ENCODE data around the gene CDC14B.
"Not testable (repeated sequence)": the region's sequence is repeated elsewhere in the genome, so short reads cannot be mapped to it uniquely, and the experiment has no call there.

The CDC14B gene

GRCh38 chr9:96626912-96627311, 7.3 kb upstream of the CDC14B start:
- no peak for DNase-seq (ENCODE audit: low read depth in 2 of 2)

DNA sequence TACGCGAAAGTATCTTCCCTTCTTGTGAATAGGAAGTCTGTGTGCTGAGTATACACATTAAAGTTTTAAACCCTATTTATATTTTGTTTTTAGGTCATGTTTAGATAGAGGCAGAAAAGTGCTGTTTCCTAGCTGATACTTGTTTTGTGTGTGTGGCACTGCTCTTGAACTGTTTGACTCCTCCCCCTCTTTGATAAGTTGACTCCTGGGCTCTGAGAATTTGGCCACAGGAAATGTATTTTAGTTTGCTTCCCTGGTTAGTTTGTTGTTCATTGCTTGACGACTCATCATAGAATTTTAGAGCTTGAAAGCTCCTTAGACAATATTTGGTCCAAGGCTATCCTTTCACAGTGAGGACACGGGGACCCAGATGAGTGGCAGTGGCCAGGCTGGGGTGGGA, 2.0 kb upstream of the CDC14B start:
- no peak for DNase-seq (ENCODE audit: low read depth in 2 of 2)

GRCh38 chr9:96620832-96621269, 1.2 kb upstream of the CDC14B start:
- DNase-seq (ENCODE audit: low read depth in 2 of 2): no peak

DNA sequence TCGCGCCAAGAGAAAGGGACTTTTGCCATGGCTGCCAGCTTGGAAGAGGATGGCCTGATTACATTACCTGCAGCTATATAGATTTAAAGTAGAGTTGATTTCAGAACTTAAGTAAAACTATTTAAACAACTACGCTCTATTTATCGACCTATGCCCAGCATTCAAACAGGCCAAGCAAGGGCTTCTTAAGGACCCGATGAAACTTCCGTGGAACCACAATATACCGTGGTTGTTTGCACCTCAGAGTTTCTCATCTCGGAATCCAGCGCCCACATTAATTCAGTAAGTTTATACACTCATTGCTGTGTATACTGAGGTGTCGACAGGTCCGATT, 505 bp upstream of the CDC14B start:
- no peak for DNase-seq (ENCODE audit: low read depth in 2 of 2)

DNA sequence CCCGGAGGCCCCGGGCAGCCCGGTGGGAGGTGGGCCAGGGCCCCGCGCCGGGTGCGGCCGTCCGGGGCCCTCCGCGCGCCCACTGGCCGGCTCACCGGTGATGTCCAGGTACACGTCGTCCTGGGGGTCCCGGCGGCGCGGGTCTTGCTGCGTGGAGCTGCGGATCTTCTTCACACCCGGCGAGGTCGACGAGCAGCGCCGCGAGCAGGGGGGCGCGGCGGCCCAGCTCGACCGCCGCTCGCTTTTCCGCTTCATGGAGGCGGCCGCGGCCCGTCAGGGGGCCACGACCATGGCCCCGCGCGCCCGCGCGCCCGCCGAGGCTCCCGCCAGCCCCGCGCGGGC, 548 bp downstream of the CDC14B start:
- DNase-seq (ENCODE audit: low read depth in 2 of 2): no peak

GRCh38 chr9:96618209-96619123, 1.2 kb downstream of the CDC14B start:
- no peak for DNase-seq (ENCODE audit: low read depth in 2 of 2)

GRCh38 chr9:96617439-96618185, 2.0 kb downstream of the CDC14B start:
- DNase-seq (ENCODE audit: low read depth in 2 of 2): no peak

DNA sequence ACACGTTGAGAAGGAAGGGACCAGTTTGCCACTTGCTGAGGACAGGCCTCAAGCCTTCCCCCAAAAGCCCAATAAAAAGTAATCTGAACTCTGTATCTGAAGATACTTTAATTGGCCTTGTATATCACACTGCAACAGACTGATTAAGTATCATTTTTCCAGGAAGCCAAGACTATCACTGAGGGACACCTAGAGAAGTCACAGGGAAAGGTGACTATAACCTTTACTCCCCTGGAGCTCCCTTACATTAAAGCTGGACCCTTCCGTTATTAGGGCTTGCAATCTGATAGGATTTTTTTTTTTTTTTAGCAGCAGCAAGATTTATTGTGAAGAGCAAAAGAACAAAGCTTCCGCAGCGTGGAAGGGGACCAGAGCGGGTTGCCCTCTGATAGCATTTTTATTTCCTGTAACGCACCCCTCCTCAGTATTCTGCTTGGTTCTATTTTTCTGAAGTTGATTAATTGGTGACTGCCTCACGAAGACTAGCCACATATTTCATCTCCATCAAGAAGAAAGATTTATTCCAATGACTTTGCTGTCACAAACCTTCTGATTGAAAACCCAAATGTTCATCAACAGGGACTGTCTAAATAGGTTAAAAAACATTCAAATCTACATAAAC, 2.7 kb downstream of the CDC14B start:
- no peak for DNase-seq (ENCODE audit: low read depth in 2 of 2)

- DNase-seq (ENCODE audit: low read depth in 2 of 2): no peak
These were observed 4.2 kb downstream of the CDC14B start for GRCh38 chr9:96615411-96615810.

GRCh38 chr9:96614664-96615063, 5.0 kb downstream of the CDC14B start:
- not testable (repeated sequence) for DNase-seq (ENCODE audit: low read depth in 2 of 2)

DNA sequence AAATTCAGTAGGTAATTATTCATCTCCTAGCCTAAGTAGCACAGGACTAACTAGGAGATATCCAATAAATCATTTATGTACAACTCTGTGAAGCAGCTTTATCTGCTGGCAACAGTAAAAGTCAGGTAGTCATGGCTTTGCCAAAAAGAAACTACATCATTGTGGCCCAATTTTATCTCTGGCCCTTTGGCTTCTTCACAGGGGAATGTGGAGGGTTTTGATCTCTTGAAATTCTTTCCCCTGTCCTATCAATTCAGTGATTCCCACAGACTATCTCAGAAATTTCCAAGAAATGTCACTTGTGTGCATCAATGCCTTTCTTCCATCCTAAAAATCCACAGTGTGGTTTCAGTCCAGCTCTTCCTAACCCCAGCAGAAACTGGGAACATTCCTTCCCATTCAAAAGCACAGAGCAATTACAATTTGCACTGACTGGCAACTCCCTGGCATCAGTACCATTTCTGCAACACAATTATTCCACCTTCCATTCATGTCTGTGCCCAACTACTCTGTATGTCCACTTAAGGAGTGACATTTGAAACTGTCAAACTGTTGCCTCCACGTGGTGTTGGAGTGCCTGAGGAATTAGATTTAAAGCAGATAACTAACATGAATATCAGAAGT, 6.6 kb downstream of the CDC14B start:
- no peak for DNase-seq (ENCODE audit: low read depth in 2 of 2)

GRCh38 chr9:96612105-96612965, 7.3 kb downstream of the CDC14B start:
- DNase-seq (ENCODE audit: low read depth in 2 of 2): no peak

GRCh38 chr9:96611302-96611701, 8.3 kb downstream of the CDC14B start:
- no peak for DNase-seq (ENCODE audit: low read depth in 2 of 2)

- no peak for DNase-seq (ENCODE audit: low read depth in 2 of 2)
These were observed 9.9 kb downstream of the CDC14B start for GRCh38 chr9:96609732-96610131.

DNA sequence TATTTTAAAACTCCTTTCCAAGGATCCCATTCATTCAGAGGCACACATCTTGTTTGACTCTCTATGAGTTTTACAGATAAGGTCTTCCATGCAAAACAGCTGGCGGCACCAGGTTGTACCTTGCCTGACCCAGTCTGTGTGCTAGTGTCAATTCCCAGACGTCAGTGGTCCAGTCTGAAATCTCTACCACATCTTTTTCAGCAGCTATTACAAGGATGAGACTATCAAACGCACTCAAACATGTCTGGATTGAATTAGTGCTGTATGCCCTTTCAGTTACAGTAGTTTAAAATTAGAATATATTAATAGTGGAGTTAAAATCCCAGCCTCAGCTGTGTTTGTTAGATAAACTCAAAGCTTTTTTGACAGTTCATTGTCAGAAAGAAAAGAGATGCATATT, 11.7 kb downstream of the CDC14B start:
- no peak for DNase-seq (ENCODE audit: low read depth in 2 of 2)

- DNase-seq (ENCODE audit: low read depth in 2 of 2): no peak
These were observed 14.3 kb downstream of the CDC14B start for GRCh38 chr9:96605328-96605727.

DNA sequence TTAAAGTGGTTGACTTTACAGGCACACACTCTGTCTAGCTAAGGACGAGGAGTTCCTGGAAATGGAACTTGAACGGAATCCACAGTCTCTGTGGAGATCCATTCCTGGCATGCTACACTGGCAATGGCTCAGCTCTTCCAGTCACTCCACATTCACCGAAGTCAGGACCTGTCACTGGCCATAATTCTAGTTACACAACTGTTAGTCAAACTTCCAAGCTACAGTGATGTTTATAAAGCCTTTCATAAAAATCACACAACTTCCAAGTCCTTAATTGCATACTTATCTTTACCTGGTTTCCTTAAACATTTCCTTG, 15.7 kb downstream of the CDC14B start:
- no peak for DNase-seq (ENCODE audit: low read depth in 2 of 2)

DNA sequence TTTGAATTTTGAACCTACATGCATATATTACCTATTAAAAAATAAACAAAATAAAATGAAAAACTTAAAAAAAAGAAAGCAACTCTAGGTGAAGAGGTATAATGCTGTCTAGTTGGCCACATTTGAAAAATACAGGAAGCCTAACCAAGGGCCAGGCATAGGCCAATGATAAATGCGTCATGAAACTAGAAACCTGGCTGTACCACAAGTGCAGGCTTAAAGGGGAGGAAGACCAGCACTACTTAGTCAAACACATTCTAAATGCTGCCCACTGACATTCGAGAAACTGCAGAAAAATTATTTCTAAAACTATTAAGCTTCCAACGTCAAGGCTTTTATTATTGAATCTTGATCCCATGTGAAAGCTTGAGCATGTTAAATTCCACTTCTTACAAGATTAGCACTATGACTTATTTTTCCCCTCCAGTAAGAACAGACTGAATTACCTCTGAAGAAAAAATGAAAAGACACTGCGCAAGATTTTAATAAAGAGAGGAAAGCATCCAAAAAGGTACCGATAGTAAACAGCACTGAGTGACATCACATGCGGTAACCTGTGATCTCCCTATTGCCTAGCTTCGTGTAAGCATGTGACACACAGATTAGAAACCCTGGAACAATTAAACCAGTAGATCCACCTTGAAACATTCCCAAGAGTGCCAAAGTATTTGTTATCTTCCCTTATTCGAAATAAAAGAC, 16.2 kb downstream of the CDC14B start:
- DNase-seq (ENCODE audit: low read depth in 2 of 2): no peak

GRCh38 chr9:96599298-96599697, 20.3 kb downstream of the CDC14B start:
- DNase-seq (ENCODE audit: low read depth in 2 of 2): no peak

DNA sequence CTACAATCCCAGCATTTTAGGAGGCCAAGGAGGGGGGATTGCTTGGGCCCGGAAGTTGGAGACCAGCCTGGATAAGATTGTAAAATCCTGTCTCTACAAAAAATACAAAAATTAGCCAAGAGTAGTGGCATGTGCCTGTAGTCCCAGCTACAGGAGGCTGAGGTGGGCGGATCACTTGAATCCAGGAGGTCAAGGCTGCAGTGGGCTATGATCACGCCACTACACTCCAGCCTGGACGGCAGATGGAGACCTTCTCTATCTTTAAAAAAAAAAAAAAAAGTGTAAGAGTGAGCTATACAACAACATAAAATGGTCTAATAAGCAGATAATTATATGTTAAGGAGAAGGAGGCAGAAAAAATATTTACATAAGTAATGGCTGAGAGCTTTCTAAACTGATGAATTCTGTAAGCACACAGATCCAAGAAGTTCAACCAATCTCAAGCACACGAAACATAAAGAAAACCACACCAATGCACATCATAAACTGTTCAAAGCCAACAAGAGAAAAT, 23.0 kb downstream of the CDC14B start:
- DNase-seq (ENCODE audit: low read depth in 2 of 2): no peak

All from stimulated activated CD8-positive, alpha-beta memory T cell treated with anti-CD3 and anti-CD28 coated beads, Interleukin-2, amount 100 ng/mL, for 48 hours (primary cell).